Sigmoid colon (tissue), 4 donors: ENCODE results near the gene MAST1.

Experiments used
- EP300 ChIP-seq, 4 donors: sonication (generic); formaldehyde crosslinking; IDR thresholded peaks; one replicate each; pipeline ENCODE4 v1.6.1; 2017; ENCODE audit warnings: antibody characterized with exemption in 4 of 4
- TF ChIP-seq, protein P1 (sequence below), 4 experiments: fragments of 450-650 bp in 3 of 4; fragments of 200-600 bp in 1 of 4; IDR thresholded peaks; one replicate each; pipeline ENCODE4 v1.5.1; 2016 to 2019; ENCODE audit warnings: antibody characterized with exemption in 4 of 4, mild to moderate bottlenecking in 3 of 4, moderate library complexity in 2 of 4

DNA sequence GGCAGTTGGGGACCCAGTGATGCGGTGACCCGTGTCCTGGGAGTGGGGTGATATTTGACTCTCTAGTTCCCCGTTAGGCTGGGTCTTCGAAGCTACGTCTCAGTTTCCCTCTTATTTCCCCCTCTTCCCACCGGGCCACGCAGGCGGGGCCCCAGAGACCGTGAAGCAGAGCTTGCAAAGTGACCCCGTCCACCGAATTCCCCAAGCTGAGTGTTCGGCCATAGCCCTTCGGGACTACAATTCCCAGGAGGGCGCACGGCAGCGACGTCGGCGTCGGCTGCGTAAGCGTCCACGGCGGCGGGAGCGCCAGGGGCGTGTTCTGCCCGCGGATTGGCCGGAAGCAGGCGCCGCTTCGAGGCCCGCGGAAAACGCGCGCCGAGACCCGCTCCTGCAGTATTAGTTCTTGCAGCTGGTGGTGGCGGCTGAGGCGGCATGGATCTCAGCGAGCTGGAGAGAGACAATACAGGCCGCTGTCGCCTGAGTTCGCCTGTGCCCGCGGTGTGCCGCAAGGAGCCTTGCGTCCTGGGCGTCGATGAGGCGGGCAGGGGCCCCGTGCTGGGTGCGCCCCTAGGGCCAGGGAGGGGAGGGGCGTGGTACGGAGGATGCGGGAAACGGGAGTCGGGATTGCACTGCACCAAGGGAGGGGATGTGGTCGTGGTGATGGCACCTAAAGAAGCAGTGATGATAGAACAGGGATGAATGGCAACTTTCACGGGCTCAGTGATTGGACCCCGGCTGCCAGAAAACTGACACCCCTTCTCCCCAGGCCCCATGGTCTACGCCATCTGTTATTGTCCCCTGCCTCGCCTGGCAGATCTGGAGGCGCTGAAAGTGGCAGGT lies 31.9 kb upstream of the MAST1 start, which contains the start of gene RNASEH2A:
- no peak for TF ChIP-seq EP300 (IDR thresholded peaks at IDR 0.05)
- TF ChIP-seq, protein P1, sequence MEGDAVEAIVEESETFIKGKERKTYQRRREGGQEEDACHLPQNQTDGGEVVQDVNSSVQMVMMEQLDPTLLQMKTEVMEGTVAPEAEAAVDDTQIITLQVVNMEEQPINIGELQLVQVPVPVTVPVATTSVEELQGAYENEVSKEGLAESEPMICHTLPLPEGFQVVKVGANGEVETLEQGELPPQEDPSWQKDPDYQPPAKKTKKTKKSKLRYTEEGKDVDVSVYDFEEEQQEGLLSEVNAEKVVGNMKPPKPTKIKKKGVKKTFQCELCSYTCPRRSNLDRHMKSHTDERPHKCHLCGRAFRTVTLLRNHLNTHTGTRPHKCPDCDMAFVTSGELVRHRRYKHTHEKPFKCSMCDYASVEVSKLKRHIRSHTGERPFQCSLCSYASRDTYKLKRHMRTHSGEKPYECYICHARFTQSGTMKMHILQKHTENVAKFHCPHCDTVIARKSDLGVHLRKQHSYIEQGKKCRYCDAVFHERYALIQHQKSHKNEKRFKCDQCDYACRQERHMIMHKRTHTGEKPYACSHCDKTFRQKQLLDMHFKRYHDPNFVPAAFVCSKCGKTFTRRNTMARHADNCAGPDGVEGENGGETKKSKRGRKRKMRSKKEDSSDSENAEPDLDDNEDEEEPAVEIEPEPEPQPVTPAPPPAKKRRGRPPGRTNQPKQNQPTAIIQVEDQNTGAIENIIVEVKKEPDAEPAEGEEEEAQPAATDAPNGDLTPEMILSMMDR (IDR thresholded peaks at IDR 0.05) = peak in 2 of 4 experiments; percentile 22 to 29
